ENCODE measurements around the gene CSF1R.

The CSF1R gene

DNA sequence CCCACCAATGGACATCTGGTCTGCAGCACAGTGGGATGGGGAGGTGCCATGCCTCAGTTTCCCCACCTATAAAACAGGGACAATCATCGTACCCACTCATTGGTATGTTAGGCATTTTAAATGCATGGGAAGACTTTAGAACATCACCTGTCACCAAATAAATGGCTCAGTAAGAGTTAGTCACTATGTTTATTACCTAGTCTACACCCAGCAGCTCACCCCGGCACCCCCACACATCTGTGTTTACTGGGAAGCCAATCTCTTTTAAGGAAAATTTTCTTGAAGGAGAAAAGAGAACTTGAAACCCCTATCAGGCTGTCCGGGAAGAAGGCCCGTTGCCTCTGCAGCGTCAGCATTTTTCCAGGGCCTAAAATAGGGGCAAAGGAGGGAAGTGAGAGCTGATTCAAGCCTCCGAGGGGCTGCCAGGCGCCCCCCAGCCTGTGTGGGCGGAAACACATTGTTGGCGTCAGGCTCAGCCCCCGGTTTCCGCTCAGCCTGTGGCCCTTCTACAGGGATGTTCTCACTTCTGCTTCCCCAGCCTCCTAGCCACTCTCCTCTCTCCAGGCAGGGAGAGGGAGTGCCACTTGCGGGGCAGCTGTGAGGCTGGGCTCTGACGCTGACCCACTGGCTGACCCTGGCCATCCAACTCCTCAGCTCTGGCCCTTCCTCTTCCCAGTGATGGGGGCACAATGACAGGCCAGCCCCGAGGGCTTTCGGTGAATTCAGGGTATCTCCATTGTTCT lies 4.6 kb downstream of the CSF1R start:
- TF ChIP-seq, protein P1, sequence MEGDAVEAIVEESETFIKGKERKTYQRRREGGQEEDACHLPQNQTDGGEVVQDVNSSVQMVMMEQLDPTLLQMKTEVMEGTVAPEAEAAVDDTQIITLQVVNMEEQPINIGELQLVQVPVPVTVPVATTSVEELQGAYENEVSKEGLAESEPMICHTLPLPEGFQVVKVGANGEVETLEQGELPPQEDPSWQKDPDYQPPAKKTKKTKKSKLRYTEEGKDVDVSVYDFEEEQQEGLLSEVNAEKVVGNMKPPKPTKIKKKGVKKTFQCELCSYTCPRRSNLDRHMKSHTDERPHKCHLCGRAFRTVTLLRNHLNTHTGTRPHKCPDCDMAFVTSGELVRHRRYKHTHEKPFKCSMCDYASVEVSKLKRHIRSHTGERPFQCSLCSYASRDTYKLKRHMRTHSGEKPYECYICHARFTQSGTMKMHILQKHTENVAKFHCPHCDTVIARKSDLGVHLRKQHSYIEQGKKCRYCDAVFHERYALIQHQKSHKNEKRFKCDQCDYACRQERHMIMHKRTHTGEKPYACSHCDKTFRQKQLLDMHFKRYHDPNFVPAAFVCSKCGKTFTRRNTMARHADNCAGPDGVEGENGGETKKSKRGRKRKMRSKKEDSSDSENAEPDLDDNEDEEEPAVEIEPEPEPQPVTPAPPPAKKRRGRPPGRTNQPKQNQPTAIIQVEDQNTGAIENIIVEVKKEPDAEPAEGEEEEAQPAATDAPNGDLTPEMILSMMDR (IDR thresholded peaks at IDR 0.05; ENCODE audit: low read depth, low read length): no peak
- DNase-seq (ENCODE audit: extremely low read depth, low read depth): no peak

DNA sequence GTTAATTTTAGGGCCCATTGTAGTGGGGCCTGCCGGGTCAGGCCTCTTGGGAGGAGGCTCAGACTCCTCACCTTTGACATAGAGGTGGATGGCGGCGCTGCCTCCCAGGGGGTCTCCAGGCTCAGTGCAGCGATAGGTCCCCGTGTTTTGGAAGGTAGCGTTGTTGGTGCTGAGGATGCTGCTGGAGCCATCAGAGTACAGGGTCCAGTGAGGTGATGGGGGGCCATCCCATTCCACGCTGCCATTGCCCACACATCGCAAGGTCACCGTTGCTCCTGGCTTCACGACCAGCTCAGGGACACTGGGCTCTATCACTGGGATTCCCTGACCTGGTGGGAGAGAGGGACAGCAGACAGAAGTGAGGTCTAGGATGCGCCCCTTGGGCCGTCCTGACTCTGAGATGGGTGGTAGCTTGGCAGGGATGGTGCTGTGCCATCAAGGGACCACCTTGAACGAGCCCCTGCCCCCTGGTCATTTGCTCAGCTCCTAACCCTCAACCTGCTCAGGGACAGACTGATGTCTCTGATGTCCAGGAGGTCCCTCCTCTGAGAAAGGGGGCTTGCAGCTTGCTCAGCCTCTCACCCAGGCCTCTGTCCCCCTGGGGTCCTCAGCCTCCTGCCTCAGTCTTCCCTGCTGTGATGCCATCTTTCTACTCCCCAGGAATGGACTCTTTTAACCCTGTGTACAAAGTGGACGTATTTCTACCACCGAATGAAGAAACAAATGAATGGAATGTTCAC lies 5.5 kb downstream of the CSF1R start:
- TF ChIP-seq, protein P1 (IDR thresholded peaks at IDR 0.05; ENCODE audit: low read depth, low read length): no peak

DNA sequence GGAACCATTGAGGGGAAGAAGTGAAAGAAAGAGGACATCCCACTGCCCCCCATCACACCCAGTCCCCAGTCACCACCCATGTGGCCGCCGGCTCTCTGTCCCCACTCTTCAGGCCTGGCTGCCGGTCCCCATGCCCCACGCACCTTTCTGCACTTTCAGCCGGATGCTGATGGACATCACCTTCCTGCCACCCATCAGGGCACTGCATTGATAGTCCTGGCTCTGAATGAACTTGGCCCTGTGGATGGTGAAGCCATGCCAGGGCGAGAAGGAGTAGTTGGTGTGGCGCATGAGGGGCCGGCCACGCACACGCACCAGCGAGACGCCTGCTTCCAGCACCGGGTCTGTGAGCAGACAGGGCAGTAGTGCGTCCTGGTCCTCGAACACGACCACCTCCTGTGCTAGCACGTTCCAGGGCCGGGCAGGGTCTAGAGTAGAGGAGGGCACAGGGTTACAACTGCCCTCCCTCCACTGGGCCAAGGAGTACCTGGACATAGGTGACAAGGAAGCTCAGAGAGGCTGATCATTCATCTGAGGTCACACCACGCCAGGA lies 6.4 kb downstream of the CSF1R start:
- DNase-seq (ENCODE audit: extremely low read depth, low read depth): no peak
- TF ChIP-seq, protein P1 (IDR thresholded peaks at IDR 0.05; ENCODE audit: low read depth, low read length): no peak

More for the DNA sequence above, 5.5 kb downstream of the CSF1R start:
- DNase-seq (ENCODE audit: extremely low read depth, low read depth): no peak

DNA sequence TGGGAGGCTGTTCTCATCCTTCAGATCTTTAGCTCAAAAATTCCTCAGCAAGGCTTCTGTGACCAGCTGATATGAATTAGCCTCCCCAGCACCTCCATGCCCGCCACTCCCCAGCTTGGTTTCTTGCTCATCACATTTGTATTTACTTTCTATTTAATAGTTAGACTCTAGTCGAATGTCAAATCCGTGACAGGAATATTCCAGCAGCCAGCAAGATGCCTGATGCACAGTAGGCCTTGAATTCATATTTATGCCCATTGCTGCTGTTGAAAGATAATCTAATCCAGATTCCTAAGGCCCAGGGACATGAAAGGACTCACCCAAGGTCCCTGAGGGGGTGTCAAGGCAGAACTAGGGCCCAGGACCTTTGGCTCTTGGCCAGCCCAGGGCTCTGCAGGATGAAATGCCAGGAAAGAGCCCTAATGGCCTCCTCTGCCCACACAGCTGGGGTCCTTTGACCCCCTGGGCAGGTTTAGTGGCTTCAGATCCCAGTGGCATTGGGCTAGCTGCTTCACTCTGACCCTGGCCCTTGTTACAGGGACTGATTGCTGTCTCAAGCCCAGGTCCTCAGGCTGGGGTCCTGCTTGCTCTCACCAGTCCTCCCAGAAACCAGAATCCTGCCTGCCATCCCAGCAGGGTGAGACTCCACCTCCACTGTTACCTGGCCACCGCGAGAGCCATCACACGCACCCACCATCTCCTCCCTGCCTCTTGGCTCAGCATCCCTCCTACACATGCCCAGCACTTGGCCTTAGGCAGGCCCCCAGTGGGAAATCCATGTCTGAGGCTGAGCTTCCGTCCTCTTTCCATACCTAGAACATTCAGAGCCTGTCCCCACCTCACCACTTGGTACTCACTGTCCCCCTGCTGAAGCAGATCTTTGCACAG lies 7.3 kb downstream of the CSF1R start:
- TF ChIP-seq, protein P1 (IDR thresholded peaks at IDR 0.05; ENCODE audit: low read depth, low read length): no peak
- no peak for DNase-seq (ENCODE audit: extremely low read depth, low read depth)

DNA sequence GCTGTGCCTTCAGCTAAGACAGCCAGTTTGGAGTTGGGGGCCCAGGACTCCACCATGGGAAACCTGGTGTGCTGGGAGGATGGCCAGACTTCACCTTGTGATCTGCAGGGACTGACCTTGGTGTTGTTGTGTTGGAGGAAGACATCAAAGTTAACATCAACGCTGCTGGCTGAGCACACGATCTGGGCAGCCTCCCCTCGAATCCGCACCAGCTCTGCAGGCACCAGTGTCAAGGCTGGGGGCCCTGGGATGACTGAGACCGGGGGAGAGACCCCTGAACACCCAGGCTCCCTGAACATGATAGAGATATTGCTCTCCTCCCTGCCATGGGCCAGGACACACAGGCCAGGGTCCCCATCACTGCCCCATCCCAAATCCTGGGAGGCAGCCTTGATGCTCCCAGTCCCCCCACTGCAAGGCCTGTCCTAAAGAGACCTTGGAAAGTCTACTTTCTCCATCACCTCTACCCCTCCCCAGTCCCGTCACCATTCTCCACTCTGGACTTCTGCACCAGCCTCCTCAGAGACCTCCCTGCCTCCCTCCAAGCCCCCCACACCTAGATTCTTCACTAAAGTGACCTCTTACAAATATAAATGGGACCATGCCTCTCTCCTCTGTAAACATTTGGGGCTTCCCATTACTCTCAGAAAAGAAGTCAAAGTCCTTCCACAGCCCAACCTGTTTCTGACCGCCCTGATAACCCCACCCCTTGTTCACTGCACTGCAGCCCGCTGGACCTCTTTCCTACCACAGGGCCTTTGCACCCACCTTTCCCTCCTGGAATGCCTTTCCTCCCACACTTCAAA lies 8.2 kb downstream of the CSF1R start:
- DNase-seq (ENCODE audit: extremely low read depth, low read depth): no peak

DNA sequence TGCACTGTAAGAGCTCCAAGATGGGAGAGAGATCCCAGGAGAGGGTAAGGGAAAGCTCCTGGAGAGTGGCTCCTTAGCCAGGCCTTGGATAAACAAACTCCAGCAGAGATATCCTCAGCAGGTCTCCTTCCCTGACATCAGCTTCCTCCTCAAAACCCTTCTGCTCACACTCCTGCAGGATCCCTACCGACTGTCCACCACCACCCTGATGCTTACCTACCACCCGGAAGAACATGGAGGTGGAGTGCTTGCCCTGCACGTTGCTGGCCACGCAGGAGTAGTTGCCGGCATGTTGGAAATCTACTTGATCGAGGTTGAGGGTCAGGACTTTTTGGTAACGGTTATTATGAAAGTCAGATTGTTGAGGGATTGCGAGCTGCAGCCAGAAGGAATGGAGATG lies 9.3 kb downstream of the CSF1R start:
- TF ChIP-seq, protein P1 (IDR thresholded peaks at IDR 0.05; ENCODE audit: low read depth, low read length): no peak
- no peak for DNase-seq (ENCODE audit: extremely low read depth, low read depth)

More for the DNA sequence above, 8.2 kb downstream of the CSF1R start:
- TF ChIP-seq, protein P1 (IDR thresholded peaks at IDR 0.05; ENCODE audit: low read depth, low read length): no peak
